ENCODE data around the gene SLC6A1.

Gene SLC6A1

GRCh38 chr3:11002371-11002807 lies 9.8 kb downstream of the SLC6A1 start:
- H3K9me2 ChIP-seq (replicated peaks; ENCODE audit: insufficient read depth, low read length) = no peaks in the 10 kb centered on the region
- no peaks in the 10 kb centered on the region for H3K36me3 ChIP-seq (replicated peaks; ENCODE audit: insufficient read depth, low read length)
- H2AFZ ChIP-seq (ENCODE audit: low read length) = no peak overlapping the region
- no peak overlapping the region for H3K27ac ChIP-seq (ENCODE audit: low read length)
- H3K79me2 ChIP-seq (ENCODE audit: low read length) = no peaks in the 10 kb centered on the region
- no peak overlapping the region for H3K4me3 ChIP-seq (ENCODE audit: low read length)
- DNase-seq = no peak
- no peaks in the 10 kb centered on the region for H3F3A ChIP-seq (ENCODE audit: insufficient read depth, low read length)
- no peak overlapping the region for H3K4me2 ChIP-seq (ENCODE audit: low read depth, low read length)
- no peaks in the 10 kb centered on the region for H3K9me3 ChIP-seq (replicated peaks; ENCODE audit: insufficient read depth, low read length)
- TF ChIP-seq CTCF (IDR thresholded peaks at IDR 0.05; ENCODE audit: low read length) (no peak), EZH2 (optimal IDR thresholded peaks at IDR 0.05; ENCODE audit: low read depth, low read length) (no peak)
- no peaks in the 10 kb centered on the region for H3K4me1 ChIP-seq (ENCODE audit: low read length)
- peaks cover 64% of the 10 kb centered on the region for H3K27me3 ChIP-seq (replicated peaks; ENCODE audit: insufficient read depth, low read length)
- no peaks in the 10 kb centered on the region for H4K20me1 ChIP-seq (ENCODE audit: insufficient read depth, low read length)
- no peak overlapping the region for H3K9ac ChIP-seq (ENCODE audit: low read length)

GRCh38 chr3:11004563-11004962 lies 12.0 kb downstream of the SLC6A1 start:
- H3K9me3 ChIP-seq (replicated peaks; ENCODE audit: insufficient read depth, low read length) = no peaks in the 10 kb centered on the region
- H3K27ac ChIP-seq (ENCODE audit: low read length) = no peak overlapping the region
- H3K9ac ChIP-seq (ENCODE audit: low read length) = no peak overlapping the region
- H3K4me1 ChIP-seq (ENCODE audit: low read length) = no peaks in the 10 kb centered on the region
- no peaks in the 10 kb centered on the region for H4K20me1 ChIP-seq (ENCODE audit: insufficient read depth, low read length)
- DNase-seq = no peak
- H3K4me3 ChIP-seq (ENCODE audit: low read length) = no peak overlapping the region
- no peaks in the 10 kb centered on the region for H3K36me3 ChIP-seq (replicated peaks; ENCODE audit: insufficient read depth, low read length)
- H3F3A ChIP-seq (ENCODE audit: insufficient read depth, low read length) = no peaks in the 10 kb centered on the region
- no peak overlapping the region for H3K4me2 ChIP-seq (ENCODE audit: low read depth, low read length)
- peaks cover 62% of the 10 kb centered on the region for H3K27me3 ChIP-seq (replicated peaks; ENCODE audit: insufficient read depth, low read length)
- no peak for TF ChIP-seq EZH2phosphoT487 (IDR thresholded peaks at IDR 0.05; ENCODE audit: low read length)
- no peak for TF ChIP-seq CTCF (IDR thresholded peaks at IDR 0.05; ENCODE audit: low read length)
- no peak for TF ChIP-seq EZH2 (optimal IDR thresholded peaks at IDR 0.05; ENCODE audit: low read depth, low read length)
- no peaks in the 10 kb centered on the region for H3K9me2 ChIP-seq (replicated peaks; ENCODE audit: insufficient read depth, low read length)
- H3K79me2 ChIP-seq (ENCODE audit: low read length) = no peaks in the 10 kb centered on the region
- H2AFZ ChIP-seq (ENCODE audit: low read length) = no peak overlapping the region

GRCh38 chr3:11005686-11006256 lies 13.2 kb downstream of the SLC6A1 start:
- Histone ChIP-seq H3K9ac (ENCODE audit: low read length) (no peak overlapping the region), H3K4me2 (ENCODE audit: low read depth, low read length) (no peak overlapping the region), H3K4me1 (ENCODE audit: low read length) (no peaks in the 10 kb centered on the region), H3K79me2 (ENCODE audit: low read length) (no peaks in the 10 kb centered on the region), H2AFZ (ENCODE audit: low read length) (no peak overlapping the region), H4K20me1 (ENCODE audit: insufficient read depth, low read length) (no peaks in the 10 kb centered on the region), H3K36me3 (replicated peaks; ENCODE audit: insufficient read depth, low read length) (no peaks in the 10 kb centered on the region), H3F3A (ENCODE audit: insufficient read depth, low read length) (no peaks in the 10 kb centered on the region), H3K4me3 (ENCODE audit: low read length) (no peak overlapping the region), H3K9me3 (replicated peaks; ENCODE audit: insufficient read depth, low read length) (no peaks in the 10 kb centered on the region), H3K27me3 (replicated peaks; ENCODE audit: insufficient read depth, low read length) (peaks cover 65% of the 10 kb centered on the region), H3K27ac (ENCODE audit: low read length) (no peak overlapping the region), H3K9me2 (replicated peaks; ENCODE audit: insufficient read depth, low read length) (no peaks in the 10 kb centered on the region)
- TF ChIP-seq CTCF (IDR thresholded peaks at IDR 0.05; ENCODE audit: low read length) (no peak), EZH2phosphoT487 (IDR thresholded peaks at IDR 0.05; ENCODE audit: low read length) (no peak), EZH2 (optimal IDR thresholded peaks at IDR 0.05; ENCODE audit: low read depth, low read length) (no peak)
- no peak for DNase-seq
